SKM-1 (cell line): Measurements from ENCODE around the gene RTN4RL2.
A peak's percentile ranks its signal among the peaks of the same experiment; 100 is the strongest.
"Not testable (repeated sequence)": the region's sequence is repeated elsewhere in the genome, so short reads cannot be mapped to it uniquely, and the experiment has no call there.

Source experiments
- DNase-seq: peaks from one replicate; lab custom pipeline; 2025; ENCODE audit not compliant: unreplicated experiment; lab: John Stamatoyannopoulos, UW

The RTN4RL2 gene

GRCh38 chr11:57432714-57433163, 27.6 kb upstream of the RTN4RL2 start:
- DNase-seq, result peak; percentile 29

DNA sequence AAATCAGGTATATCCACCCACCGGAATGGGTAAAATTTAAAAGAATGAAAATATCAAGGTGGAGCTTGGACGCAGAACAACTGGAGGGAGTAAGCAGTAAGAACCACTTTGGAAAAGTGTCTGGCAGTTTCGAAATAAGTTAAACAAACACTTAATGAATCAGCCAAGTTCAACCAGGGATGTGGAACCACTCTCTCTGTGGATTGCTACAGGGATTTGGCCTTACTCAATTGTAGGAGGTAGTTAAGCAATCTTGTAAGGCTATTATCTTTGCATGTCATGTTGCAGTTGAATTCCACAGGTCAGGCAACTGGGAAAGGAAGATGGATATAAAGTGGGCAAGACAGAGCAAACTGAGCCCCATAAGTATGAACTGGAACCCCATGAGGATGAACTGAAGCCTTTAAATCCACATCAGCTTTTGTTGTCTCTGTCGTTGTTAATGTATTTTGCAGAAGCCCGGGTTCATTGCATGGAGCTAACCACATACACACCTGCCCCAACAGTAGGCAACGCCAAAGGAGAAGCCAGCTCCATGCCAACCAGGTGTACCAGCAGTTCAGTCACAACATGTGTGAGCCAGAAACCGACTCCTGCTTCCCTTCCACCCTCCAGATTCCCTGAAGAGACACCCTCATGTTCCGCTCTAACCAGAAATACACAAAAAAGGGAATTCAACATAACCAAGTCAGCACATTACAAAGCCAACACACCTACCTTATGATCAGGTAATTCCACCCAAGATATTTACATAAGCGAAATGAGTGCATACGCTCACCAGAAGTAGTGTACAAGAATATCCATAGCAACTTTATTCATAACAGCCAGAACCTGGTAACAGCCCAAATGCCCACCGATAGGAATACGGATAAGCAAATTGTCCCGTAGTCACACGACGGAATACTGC, 25.4 kb upstream of the RTN4RL2 start:
- DNase-seq, result peak; percentile 80

- DNase-seq, result no peak
Observed at GRCh38 chr11:57436031-57436430, 24.3 kb upstream of the RTN4RL2 start.

- DNase-seq, result no peak
Observed at GRCh38 chr11:57438345-57439285, 21.7 kb upstream of the RTN4RL2 start.

DNA sequence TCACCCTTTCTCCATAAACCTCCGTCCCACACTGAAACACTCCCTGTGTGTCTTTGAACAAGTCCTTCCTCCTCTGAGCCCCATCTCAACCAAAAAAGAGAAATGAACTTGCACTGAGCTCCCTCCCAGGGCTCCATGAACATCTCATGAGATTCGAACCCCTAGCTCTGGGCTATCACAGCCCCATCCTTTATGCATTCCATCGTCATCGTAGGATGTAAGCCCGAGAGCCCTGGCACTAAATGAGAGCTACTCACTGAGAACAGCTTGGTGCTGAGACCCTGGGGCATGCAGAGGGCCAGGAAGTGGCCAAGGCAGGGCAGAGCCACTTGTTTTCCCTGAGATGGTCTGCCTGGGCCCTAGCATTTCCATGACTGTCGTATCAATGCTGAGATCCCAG, 20.5 kb upstream of the RTN4RL2 start:
- no peak for DNase-seq

- no peak for DNase-seq
Observed at GRCh38 chr11:57440744-57441414, 19.4 kb upstream of the RTN4RL2 start.

GRCh38 chr11:57444362-57445121, 15.8 kb upstream of the RTN4RL2 start:
- DNase-seq, result no peak

DNA sequence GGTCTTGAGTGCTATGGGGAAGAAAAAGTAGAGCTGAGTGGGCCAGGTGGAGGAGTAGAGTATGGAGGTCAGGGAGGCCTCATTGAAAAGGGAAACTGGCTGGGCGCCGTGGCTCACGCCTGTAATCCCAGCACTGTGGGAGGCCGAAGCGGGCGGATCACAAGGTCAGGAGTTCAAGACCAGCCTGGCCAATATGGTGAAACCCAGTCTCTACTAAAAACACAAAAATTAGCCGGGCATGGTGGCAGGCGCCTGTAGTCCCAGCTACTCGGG, 15.3 kb upstream of the RTN4RL2 start:
- not testable (repeated sequence) for DNase-seq

GRCh38 chr11:57446055-57446454, 14.3 kb upstream of the RTN4RL2 start:
- DNase-seq, result no peak

GRCh38 chr11:57453543-57454177, 6.7 kb upstream of the RTN4RL2 start:
- no peak for DNase-seq

DNA sequence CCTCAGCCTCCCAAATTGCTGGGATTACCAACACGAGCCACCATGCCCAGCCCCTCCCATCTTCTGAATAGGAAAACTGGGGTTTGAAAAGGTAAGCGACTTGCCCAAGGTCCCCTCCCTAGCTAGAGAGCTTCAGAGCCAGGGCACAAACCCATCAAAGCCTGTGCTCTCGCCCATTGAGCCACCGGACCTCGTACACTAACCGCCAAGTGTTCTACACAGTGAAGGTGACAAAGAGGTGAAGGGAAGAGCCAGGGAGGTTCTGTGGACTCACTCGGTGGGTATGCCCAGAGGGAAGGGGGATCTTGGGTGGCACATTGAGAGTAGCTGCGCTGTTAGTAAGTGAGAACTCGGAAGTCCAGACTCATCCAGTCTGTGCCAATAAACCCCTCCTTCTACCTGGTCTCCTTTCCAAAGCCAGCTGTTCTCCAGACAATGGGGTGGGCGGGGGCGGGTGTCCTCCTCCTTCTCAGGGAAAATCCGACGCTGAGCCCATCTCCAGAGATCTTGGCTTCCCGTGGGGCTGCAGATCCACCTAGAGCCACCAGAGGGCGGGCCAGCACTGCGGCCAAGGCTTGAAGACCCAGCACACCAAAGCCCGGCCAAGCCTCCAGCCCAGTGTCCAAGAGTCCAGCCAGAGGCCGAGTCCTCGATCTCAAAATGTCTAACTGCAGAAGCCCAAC, 3.2 kb upstream of the RTN4RL2 start:
- peak; percentile 34 for DNase-seq

DNA sequence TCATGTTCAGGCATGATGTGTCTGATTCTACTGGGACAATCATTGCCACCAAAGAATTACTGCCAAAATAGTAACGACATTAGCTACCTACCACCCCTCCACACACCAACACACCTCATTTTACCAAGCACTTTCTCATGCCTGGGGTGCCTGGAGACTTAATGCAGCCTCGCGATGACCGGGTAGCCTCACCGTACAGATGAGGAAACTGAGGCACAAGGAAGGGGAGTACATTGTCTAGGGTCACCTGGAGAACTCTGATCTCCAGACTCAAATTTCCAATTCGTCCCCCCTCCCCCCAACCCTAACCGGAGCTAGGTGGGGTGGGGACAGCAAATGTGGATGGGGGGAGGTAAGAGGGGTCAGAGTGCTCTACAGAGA, 2.7 kb upstream of the RTN4RL2 start:
- no peak for DNase-seq

DNA sequence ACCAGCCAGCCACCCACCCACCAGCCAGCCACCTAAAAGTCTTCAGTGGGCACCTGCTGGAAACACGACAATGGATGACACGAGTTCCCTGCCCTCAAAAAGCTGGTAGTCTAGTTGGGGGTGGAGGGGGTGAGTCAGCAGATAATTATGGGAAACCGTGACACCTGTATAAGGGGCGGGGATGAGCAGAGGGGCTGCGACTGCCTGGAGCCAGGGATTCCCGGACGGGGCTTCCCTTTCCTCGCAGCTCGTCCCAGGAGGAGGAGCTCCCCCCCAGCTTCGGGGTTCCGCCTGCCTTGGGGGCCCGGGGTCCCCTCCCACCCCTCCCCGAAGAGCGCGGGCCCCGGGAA, 2.3 kb upstream of the RTN4RL2 start:
- DNase-seq, result no peak

- peak; percentile 16 for DNase-seq
Observed at GRCh38 chr11:57458410-57459163, 1.7 kb upstream of the RTN4RL2 start.

- DNase-seq, result no peak
Observed at GRCh38 chr11:57459164-57460021, 935 bp upstream of the RTN4RL2 start.

DNA sequence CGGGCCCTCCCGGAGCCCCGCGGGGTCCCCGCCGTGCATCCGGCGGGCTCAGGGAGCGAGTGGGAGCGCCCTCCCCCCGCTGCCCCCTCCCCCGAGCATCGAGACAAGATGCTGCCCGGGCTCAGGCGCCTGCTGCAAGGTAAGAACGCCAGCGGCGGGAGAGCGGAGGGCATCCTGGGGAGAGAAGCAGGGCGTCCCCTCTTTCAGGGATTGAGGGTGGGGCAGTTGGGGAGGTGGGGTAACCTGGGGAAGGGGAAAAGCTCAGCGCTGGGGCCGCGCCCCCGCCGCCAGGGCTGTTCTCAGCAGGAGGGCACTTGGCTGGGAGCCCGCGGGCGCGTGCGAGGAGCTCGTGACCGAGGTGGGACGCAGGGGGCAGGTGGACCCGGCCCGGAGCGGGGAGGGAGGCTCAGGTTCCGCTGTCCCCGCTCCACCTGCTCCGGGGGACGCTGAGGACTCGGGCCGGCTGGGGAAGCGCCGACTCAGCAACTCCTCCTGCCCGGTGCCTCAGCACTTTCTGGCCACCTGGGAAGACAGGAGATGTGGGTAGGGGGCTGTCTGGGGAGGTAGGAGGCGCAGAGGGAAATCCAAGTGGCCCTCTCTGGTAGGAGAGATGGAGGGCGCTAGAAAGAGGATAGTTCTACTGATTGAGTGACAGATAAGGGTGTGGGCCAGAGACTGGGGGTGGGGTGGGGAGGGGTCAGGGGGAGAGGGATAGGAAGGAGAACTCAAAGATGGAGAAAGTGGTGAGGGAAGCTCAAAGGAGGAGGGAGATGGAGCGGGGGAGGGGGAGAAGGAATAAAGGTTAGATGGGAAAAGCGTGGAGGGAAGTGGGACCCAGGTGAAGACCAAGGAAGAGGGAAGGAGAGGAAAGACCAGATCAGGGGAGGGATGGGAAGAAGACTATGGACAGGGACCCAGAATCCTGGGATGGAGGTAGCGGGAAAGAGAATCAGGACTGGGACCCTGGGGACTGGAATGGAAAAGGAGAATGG, 726 bp downstream of the RTN4RL2 start:
- no peak for DNase-seq
